ENCODE results near the gene GRIK4.
"Not testable (repeated sequence)": the region's sequence is repeated elsewhere in the genome, so short reads cannot be mapped to it uniquely, and the experiment has no call there.

The GRIK4 gene

GRCh38 chr11:120511116-120511819 lies at the start of gene GRIK4:
TSS of gene GRIK4 (plus strand) at chr11:120511748. CDS start at chr11:120660319, 148,571 bp downstream.
- DNase-seq, result peak; percentile 40 to 44

- no peak for DNase-seq
These were observed 48.7 kb upstream of the GRIK4 start for GRCh38 chr11:120462825-120463224.

- no peak for DNase-seq
These were observed 45.5 kb upstream of the GRIK4 start for GRCh38 chr11:120465921-120466534.

GRCh38 chr11:120467627-120468026 lies 43.9 kb upstream of the GRIK4 start:
- no peak for DNase-seq

- DNase-seq, result no peak
These were observed 40.4 kb upstream of the GRIK4 start for GRCh38 chr11:120471131-120471530.

GRCh38 chr11:120471994-120472393 lies 39.6 kb upstream of the GRIK4 start:
- DNase-seq, result no peak

- DNase-seq, result no peak
These were observed 38.0 kb upstream of the GRIK4 start for GRCh38 chr11:120473503-120473902.

- peak in 1 of 2 experiments; percentile 7 for DNase-seq
These were observed 29.4 kb upstream of the GRIK4 start for GRCh38 chr11:120482149-120482548.

- DNase-seq, result no peak
These were observed 26.8 kb upstream of the GRIK4 start for GRCh38 chr11:120484722-120485121.

GRCh38 chr11:120486138-120486537 lies 25.4 kb upstream of the GRIK4 start:
- DNase-seq, result no peak

GRCh38 chr11:120489799-120490198 lies 21.7 kb upstream of the GRIK4 start:
- DNase-seq, result no peak

- DNase-seq, result no peak
These were observed 19.1 kb upstream of the GRIK4 start for GRCh38 chr11:120492486-120492885.

GRCh38 chr11:120494595-120494994 lies 17.0 kb upstream of the GRIK4 start:
- DNase-seq, result no peak

GRCh38 chr11:120499088-120499487 lies 12.5 kb upstream of the GRIK4 start:
- no peak for DNase-seq

- no peak for DNase-seq
These were observed 11.7 kb upstream of the GRIK4 start for GRCh38 chr11:120499859-120500258.

- no peak for DNase-seq
These were observed 11.0 kb upstream of the GRIK4 start for GRCh38 chr11:120500414-120501071.

- DNase-seq, result no peak
These were observed 10.1 kb upstream of the GRIK4 start for GRCh38 chr11:120501440-120501839.

- DNase-seq, result no peak
These were observed 9.4 kb upstream of the GRIK4 start for GRCh38 chr11:120501976-120502755.

- DNase-seq, result not testable (repeated sequence)
These were observed 8.0 kb upstream of the GRIK4 start for GRCh38 chr11:120503529-120503928.

- DNase-seq, result no peak
These were observed 5.6 kb upstream of the GRIK4 start for GRCh38 chr11:120505801-120506425.

GRCh38 chr11:120509346-120510053 lies 2.0 kb upstream of the GRIK4 start:
- no peak for DNase-seq

All from SW 1271 (cell line).